ENCODE data around the gene USP14.

The USP14 gene

GRCh38 chr18:160831-161570, 2.6 kb downstream of the USP14 start:
- DNase-seq, result no peak

GRCh38 chr18:172361-172760, 14.0 kb downstream of the USP14 start:
- DNase-seq, result no peak

- no peak for DNase-seq
Observed at GRCh38 chr18:179499-179898, 21.1 kb downstream of the USP14 start.

GRCh38 chr18:181711-182110, 23.4 kb downstream of the USP14 start:
- no peak for DNase-seq

- no peak for DNase-seq
Observed at GRCh38 chr18:183769-184168, 25.4 kb downstream of the USP14 start.

GRCh38 chr18:189254-189653, 30.9 kb downstream of the USP14 start:
- peak; percentile 4 for DNase-seq

- no peak for DNase-seq
Observed at GRCh38 chr18:191725-192124, 33.4 kb downstream of the USP14 start.

GRCh38 chr18:192801-193200, 34.4 kb downstream of the USP14 start:
- DNase-seq, result no peak

- no peak for DNase-seq
Observed at GRCh38 chr18:195651-196050, 37.3 kb downstream of the USP14 start.

- DNase-seq, result no peak
Observed at GRCh38 chr18:199214-199613, 40.9 kb downstream of the USP14 start.

- DNase-seq, result peak; percentile 73
Observed at GRCh38 chr18:199768-200167, 41.4 kb downstream of the USP14 start.

- DNase-seq, result no peak
Observed at GRCh38 chr18:210075-210474, 51.7 kb downstream of the USP14 start.

GRCh38 chr18:210733-211132, 52.4 kb downstream of the USP14 start:
- no peak for DNase-seq

GRCh38 chr18:211582-211981, 53.2 kb downstream of the USP14 start:
- DNase-seq, result no peak

GRCh38 chr18:212780-213179, 54.4 kb downstream of the USP14 start:
- DNase-seq, result no peak

- DNase-seq, result no peak
Observed at GRCh38 chr18:213505-213904, 55.1 kb downstream of the USP14 start.

- DNase-seq, result no peak
Observed at GRCh38 chr18:213966-214365, 55.6 kb downstream of the USP14 start.

- DNase-seq, result no peak
Observed at GRCh38 chr18:215448-216010, 57.2 kb downstream of the USP14 start.

- DNase-seq, result no peak
Observed at GRCh38 chr18:217532-218336, 59.4 kb downstream of the USP14 start.

- DNase-seq, result no peak
Observed at GRCh38 chr18:220708-221107, 62.4 kb downstream of the USP14 start.

GRCh38 chr18:225745-226144, 67.4 kb downstream of the USP14 start:
- no peak for DNase-seq

GRCh38 chr18:227374-227773, 69.0 kb downstream of the USP14 start:
- DNase-seq, result no peak

- no peak for DNase-seq
Observed at GRCh38 chr18:227902-228301, 69.5 kb downstream of the USP14 start.

GRCh38 chr18:228586-228985, 70.2 kb downstream of the USP14 start:
- DNase-seq, result no peak

All from NCI-H774 (cell line).